GM12891 (cell line): ENCODE data around the gene PTPRN2.

ENCODE experiments used
- PAX5 ChIP-seq: IDR thresholded peaks from 2 replicates; pipeline ENCODE4 v1.6.1; 2011; ENCODE audit warnings: low read length, moderate library complexity, mild to moderate bottlenecking; ENCODE audit not compliant: insufficient read depth, severe bottlenecking
- POLR2A ChIP-seq: IDR thresholded peaks from 2 replicates; pipeline ENCODE4 v1.6.1; 2011; ENCODE audit warnings: low read depth, low read length, control low read depth
- POLR2AphosphoS5 ChIP-seq: IDR thresholded peaks from 2 replicates; pipeline ENCODE4 v1.6.1; 2011; ENCODE audit warnings: low read depth, low read length, control low read depth
- POU2F2 ChIP-seq: IDR thresholded peaks from 2 replicates; pipeline ENCODE4 v1.6.1; 2011; ENCODE audit warnings: low read depth, mild to moderate bottlenecking, control low read depth, low read length, moderate library complexity
- TAF1 ChIP-seq: IDR thresholded peaks from 2 replicates; pipeline ENCODE4 v1.6.1; 2011; ENCODE audit warnings: low read depth, low read length, control low read depth

- TF ChIP-seq POLR2AphosphoS5 (no peak), POLR2A (no peak), TAF1 (no peak), PAX5 (no peak), POU2F2 (no peak)
Measured at GRCh38 chr7:158110034-158110590, 477.5 kb downstream of the PTPRN2 start.
